ENCODE data around the gene OR56A5. TPM values are rescaled to one million over a fixed set of nuclear protein-coding genes. Genes with fewer than 3 reads are reported as not detected.

OR56A5 gene
- polyA plus RNA-seq = not detected

DNA sequence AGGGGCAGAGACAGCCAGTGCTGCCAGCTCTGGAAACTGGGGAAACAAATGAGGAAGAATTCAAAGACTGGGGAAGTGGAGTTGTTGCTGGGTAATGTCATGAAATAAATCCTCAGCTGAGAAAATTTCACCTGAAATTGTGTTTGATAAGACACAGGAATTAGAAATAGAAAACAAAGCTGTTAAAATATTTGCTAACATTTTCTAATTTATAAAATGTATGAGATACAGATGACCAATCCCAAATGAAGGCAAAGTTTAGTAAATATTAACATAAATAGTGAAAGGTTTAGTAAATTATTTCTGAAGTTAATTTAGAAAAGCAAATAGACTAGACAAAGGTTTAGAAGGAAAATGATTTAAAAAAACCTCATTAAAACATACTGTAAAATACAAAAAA is at the start of gene OR56A5:
TSS of gene OR56A5 (minus strand) at position 101 of the 400 bp plus-strand sequence. CDS start at position 101, 0 bp downstream.
- Histone ChIP-seq H3K9me3 (ENCODE audit: control insufficient read depth in 2 of 2, insufficient read depth in 1 of 2, low read depth in 1 of 2, low read length in 1 of 2) (no peaks in the 10 kb centered on the region), H3K4me1 (ENCODE audit: control insufficient read depth in 2 of 2, insufficient read depth in 2 of 2, low read length in 1 of 2) (no peaks in the 10 kb centered on the region), H3K4me3 (ENCODE audit: low read depth in 1 of 2, low read length in 2 of 2) (no peak within 1 kb of the TSS), H3K27ac (ENCODE audit: low read depth in 2 of 2, low read length in 1 of 2) (no peak within 1 kb of the TSS), H3K36me3 (ENCODE audit: control insufficient read depth in 2 of 2, insufficient read depth in 2 of 2, low read length in 1 of 2) (no peaks in the 10 kb centered on the region), H3K27me3 (ENCODE audit: control insufficient read depth in 1 of 2, insufficient read depth in 2 of 2, low read length in 2 of 2) (no peaks in the 10 kb centered on the region)

GRCh38 chr11:6013042-6013441 is 44.7 kb upstream of the OR56A5 start:
- Histone ChIP-seq H3K4me3 (ENCODE audit: low read depth in 1 of 2, low read length in 2 of 2) (no peak overlapping the region), H3K27ac (ENCODE audit: low read depth in 2 of 2, low read length in 1 of 2) (no peak overlapping the region), H3K9me3 (ENCODE audit: control insufficient read depth in 2 of 2, insufficient read depth in 1 of 2, low read depth in 1 of 2, low read length in 1 of 2) (peaks cover 0 to 2% of the 10 kb centered on the region in 2 donors), H3K27me3 (ENCODE audit: control insufficient read depth in 1 of 2, insufficient read depth in 2 of 2, low read length in 2 of 2) (no peaks in the 10 kb centered on the region), H3K4me1 (ENCODE audit: control insufficient read depth in 2 of 2, insufficient read depth in 2 of 2, low read length in 1 of 2) (no peaks in the 10 kb centered on the region), H3K36me3 (ENCODE audit: control insufficient read depth in 2 of 2, insufficient read depth in 2 of 2, low read length in 1 of 2) (no peaks in the 10 kb centered on the region)
- WGBS, 2 donors = 73 to 97% methylated on average over 3 of the region's 3 CpGs

DNA sequence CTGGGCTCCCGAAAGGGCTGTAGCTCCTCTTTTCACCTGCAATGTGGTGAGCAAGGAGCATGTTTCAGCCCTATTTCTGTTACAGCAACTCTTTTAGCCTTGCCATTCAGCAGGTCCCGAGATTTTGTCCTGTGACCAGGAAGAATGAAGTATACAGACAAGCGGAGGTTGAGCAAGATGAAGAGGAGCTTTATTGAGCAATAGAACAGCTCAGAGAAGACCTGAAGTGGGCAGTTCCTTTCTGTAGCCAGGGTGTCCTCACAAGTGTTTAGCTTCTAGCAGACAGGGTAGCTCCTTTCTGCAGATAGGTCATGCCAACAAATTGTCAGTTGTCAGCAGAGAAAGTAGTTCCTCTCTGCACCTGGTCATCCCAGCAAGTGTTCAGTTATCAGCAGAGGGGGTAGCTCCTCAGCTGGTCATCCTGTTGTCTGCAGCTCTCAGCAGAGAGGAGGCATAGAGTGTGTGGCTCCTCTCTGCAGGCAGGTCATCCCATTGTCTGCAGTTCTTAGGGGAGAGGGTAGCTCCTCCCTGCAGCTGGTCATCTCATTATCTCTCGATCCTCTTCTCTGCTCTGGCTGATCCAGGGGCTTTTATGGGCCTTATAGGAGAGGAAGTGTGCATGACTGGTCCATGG is 43.9 kb upstream of the OR56A5 start:
- H3K9me3 ChIP-seq (ENCODE audit: control insufficient read depth in 2 of 2, insufficient read depth in 1 of 2, low read depth in 1 of 2, low read length in 1 of 2) = peaks cover 0 to 2% of the 10 kb centered on the region in 2 donors
- no peaks in the 10 kb centered on the region for H3K36me3 ChIP-seq (ENCODE audit: control insufficient read depth in 2 of 2, insufficient read depth in 2 of 2, low read length in 1 of 2)
- no peak overlapping the region for H3K27ac ChIP-seq (ENCODE audit: low read depth in 2 of 2, low read length in 1 of 2)
- no peaks in the 10 kb centered on the region for H3K27me3 ChIP-seq (ENCODE audit: control insufficient read depth in 1 of 2, insufficient read depth in 2 of 2, low read length in 2 of 2)
- 71 to 79% methylated on average over 4 of the region's 4 CpGs for WGBS, 2 donors
- no peaks in the 10 kb centered on the region for H3K4me1 ChIP-seq (ENCODE audit: control insufficient read depth in 2 of 2, insufficient read depth in 2 of 2, low read length in 1 of 2)
- H3K4me3 ChIP-seq (ENCODE audit: low read depth in 1 of 2, low read length in 2 of 2) = no peak overlapping the region

DNA sequence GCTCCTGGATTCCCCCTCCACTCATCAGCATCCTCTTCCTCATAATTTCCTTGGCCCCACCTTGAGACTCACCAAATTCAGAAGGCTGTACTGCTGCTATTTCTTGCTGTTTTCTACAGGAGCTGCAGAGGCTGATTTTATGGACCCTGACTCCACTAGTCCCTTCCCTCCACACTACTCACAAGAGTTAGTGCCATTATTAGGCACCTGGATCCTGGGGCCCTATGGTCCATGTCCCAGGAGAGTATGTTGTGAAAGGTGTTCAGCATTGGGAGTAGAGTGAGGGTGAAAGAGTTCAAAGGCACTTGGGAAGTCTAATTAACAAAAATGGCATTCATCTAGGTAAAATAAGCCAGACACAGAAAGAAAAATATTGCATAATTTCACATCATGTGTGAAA is 38.6 kb upstream of the OR56A5 start, which contains the start of gene OR56A4:
TSS of gene OR56A4 (minus strand) at position 101 of the 400 bp plus-strand sequence. CDS start 3,954 bp downstream, outside the sequence.
- no peaks in the 10 kb centered on the region for H3K27me3 ChIP-seq (ENCODE audit: control insufficient read depth in 1 of 2, insufficient read depth in 2 of 2, low read length in 2 of 2)
- H3K27ac ChIP-seq (ENCODE audit: low read depth in 2 of 2, low read length in 1 of 2) = no peak within 1 kb of the TSS
- peaks cover 0 to 3% of the 10 kb centered on the region in 2 donors for H3K9me3 ChIP-seq (ENCODE audit: control insufficient read depth in 2 of 2, insufficient read depth in 1 of 2, low read depth in 1 of 2, low read length in 1 of 2)
- H3K4me3 ChIP-seq (ENCODE audit: low read depth in 1 of 2, low read length in 2 of 2) = no peak within 1 kb of the TSS
- H3K36me3 ChIP-seq (ENCODE audit: control insufficient read depth in 2 of 2, insufficient read depth in 2 of 2, low read length in 1 of 2) = no peaks in the 10 kb centered on the region
- H3K4me1 ChIP-seq (ENCODE audit: control insufficient read depth in 2 of 2, insufficient read depth in 2 of 2, low read length in 1 of 2) = no peaks in the 10 kb centered on the region

- Histone ChIP-seq H3K27ac (ENCODE audit: low read depth in 2 of 2, low read length in 1 of 2) (no peak overlapping the region), H3K36me3 (ENCODE audit: control insufficient read depth in 2 of 2, insufficient read depth in 2 of 2, low read length in 1 of 2) (no peaks in the 10 kb centered on the region), H3K4me1 (ENCODE audit: control insufficient read depth in 2 of 2, insufficient read depth in 2 of 2, low read length in 1 of 2) (no peaks in the 10 kb centered on the region), H3K4me3 (ENCODE audit: low read depth in 1 of 2, low read length in 2 of 2) (no peak overlapping the region), H3K27me3 (ENCODE audit: control insufficient read depth in 1 of 2, insufficient read depth in 2 of 2, low read length in 2 of 2) (no peaks in the 10 kb centered on the region), H3K9me3 (ENCODE audit: control insufficient read depth in 2 of 2, insufficient read depth in 1 of 2, low read depth in 1 of 2, low read length in 1 of 2) (peaks cover 0 to 3% of the 10 kb centered on the region in 2 donors)
These were observed 38.1 kb upstream of the OR56A5 start for GRCh38 chr11:6006395-6006794.

DNA sequence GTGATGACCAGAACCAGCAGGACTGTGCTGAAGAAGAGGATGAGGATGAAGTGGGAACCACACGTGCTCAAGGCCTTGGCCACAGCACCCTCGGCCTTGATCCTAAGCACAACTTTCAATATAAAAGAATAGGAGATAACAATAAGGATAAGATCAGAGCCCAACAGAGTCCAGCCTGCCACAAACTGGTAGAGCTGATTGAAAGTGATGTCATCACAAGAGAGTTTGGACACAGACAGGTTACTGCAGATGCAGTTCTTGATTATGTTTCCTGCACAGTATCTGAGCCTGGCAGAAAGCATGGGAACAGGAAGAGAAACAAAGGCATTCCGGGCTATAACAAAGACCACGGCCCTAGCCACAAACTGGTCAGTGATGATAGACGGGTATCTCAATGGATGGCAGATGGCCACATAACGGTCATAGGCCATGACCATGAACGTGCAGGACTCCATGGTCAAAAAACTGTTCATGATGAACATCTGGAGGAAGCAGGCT is 34.0 kb upstream of the OR56A5 start:
- no peak overlapping the region for H3K27ac ChIP-seq (ENCODE audit: low read depth in 2 of 2, low read length in 1 of 2)
- H3K27me3 ChIP-seq (ENCODE audit: control insufficient read depth in 1 of 2, insufficient read depth in 2 of 2, low read length in 2 of 2) = no peaks in the 10 kb centered on the region
- 69 to 71% methylated on average over 7 of the region's 7 CpGs for WGBS, 2 donors
- H3K4me1 ChIP-seq (ENCODE audit: control insufficient read depth in 2 of 2, insufficient read depth in 2 of 2, low read length in 1 of 2) = no peaks in the 10 kb centered on the region
- no peaks in the 10 kb centered on the region for H3K36me3 ChIP-seq (ENCODE audit: control insufficient read depth in 2 of 2, insufficient read depth in 2 of 2, low read length in 1 of 2)
- H3K4me3 ChIP-seq (ENCODE audit: low read depth in 1 of 2, low read length in 2 of 2) = no peak overlapping the region
- H3K9me3 ChIP-seq (ENCODE audit: control insufficient read depth in 2 of 2, insufficient read depth in 1 of 2, low read depth in 1 of 2, low read length in 1 of 2) = peaks cover 0 to 3% of the 10 kb centered on the region in 2 donors

DNA sequence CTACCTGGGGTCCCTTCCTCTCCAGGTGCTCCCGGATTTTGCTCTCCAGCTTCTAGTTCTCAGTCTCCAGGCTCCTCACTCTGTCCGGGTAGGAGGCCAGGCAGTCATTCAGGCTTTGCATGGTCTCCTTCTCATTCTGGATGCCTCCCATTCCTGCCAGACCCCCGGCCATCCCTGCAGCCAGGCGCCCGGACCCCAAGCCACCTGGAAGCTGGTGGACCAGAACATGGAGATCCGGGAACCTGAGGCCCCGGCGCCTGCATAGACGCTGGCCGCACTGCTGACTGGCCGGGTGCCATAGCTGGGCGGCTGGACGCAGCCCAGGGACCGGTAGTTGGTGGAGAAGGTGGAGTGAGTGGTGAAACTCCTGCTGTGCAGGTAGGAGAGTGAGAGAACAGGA is 26.5 kb upstream of the OR56A5 start:
- Histone ChIP-seq H3K36me3 (ENCODE audit: control insufficient read depth in 2 of 2, insufficient read depth in 2 of 2, low read length in 1 of 2) (no peaks in the 10 kb centered on the region), H3K27me3 (ENCODE audit: control insufficient read depth in 1 of 2, insufficient read depth in 2 of 2, low read length in 2 of 2) (no peaks in the 10 kb centered on the region), H3K4me1 (ENCODE audit: control insufficient read depth in 2 of 2, insufficient read depth in 2 of 2, low read length in 1 of 2) (no peaks in the 10 kb centered on the region), H3K9me3 (ENCODE audit: control insufficient read depth in 2 of 2, insufficient read depth in 1 of 2, low read depth in 1 of 2, low read length in 1 of 2) (peaks cover 0 to 4% of the 10 kb centered on the region in 2 donors), H3K27ac (ENCODE audit: low read depth in 2 of 2, low read length in 1 of 2) (no peak overlapping the region), H3K4me3 (ENCODE audit: low read depth in 1 of 2, low read length in 2 of 2) (no peak overlapping the region)
- WGBS, 2 donors = 84 to 89% methylated on average over 14 of the region's 14 CpGs

- Histone ChIP-seq H3K27me3 (ENCODE audit: control insufficient read depth in 1 of 2, insufficient read depth in 2 of 2, low read length in 2 of 2) (no peaks in the 10 kb centered on the region), H3K36me3 (ENCODE audit: control insufficient read depth in 2 of 2, insufficient read depth in 2 of 2, low read length in 1 of 2) (no peaks in the 10 kb centered on the region), H3K4me1 (ENCODE audit: control insufficient read depth in 2 of 2, insufficient read depth in 2 of 2, low read length in 1 of 2) (no peaks in the 10 kb centered on the region), H3K4me3 (ENCODE audit: low read depth in 1 of 2, low read length in 2 of 2) (no peak overlapping the region), H3K9me3 (ENCODE audit: control insufficient read depth in 2 of 2, insufficient read depth in 1 of 2, low read depth in 1 of 2, low read length in 1 of 2) (peaks cover 0 to 4% of the 10 kb centered on the region in 2 donors), H3K27ac (ENCODE audit: low read depth in 2 of 2, low read length in 1 of 2) (no peak overlapping the region)
- 46 to 49% methylated on average over 3 of the region's 3 CpGs for whole genome bisulfite sequencing, 2 donors
These were observed 24.4 kb upstream of the OR56A5 start for GRCh38 chr11:5992604-5993251.

DNA sequence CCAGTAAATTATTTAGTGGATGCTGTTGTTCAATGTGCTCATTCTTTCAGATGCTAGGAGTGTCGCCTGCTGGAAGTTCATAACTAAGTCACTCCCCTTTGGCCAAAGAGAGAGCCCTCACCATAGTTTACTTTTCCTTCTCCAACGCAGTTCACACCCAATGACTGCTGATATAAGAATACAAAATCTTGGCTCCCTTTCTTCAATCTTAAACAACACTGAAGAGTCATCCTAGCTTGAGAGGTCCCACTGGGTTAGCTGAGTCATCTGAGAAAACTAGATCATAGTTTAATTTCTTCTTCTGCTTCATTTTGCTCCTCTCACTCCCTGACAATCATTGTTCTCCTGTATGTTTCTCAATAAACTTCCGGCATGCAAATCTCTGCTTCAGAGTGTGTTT is 23.9 kb upstream of the OR56A5 start:
- Histone ChIP-seq H3K4me3 (ENCODE audit: low read depth in 1 of 2, low read length in 2 of 2) (no peak overlapping the region), H3K27me3 (ENCODE audit: control insufficient read depth in 1 of 2, insufficient read depth in 2 of 2, low read length in 2 of 2) (no peaks in the 10 kb centered on the region), H3K36me3 (ENCODE audit: control insufficient read depth in 2 of 2, insufficient read depth in 2 of 2, low read length in 1 of 2) (no peaks in the 10 kb centered on the region), H3K9me3 (ENCODE audit: control insufficient read depth in 2 of 2, insufficient read depth in 1 of 2, low read depth in 1 of 2, low read length in 1 of 2) (peaks cover 0 to 4% of the 10 kb centered on the region in 2 donors), H3K27ac (ENCODE audit: low read depth in 2 of 2, low read length in 1 of 2) (no peak overlapping the region), H3K4me1 (ENCODE audit: control insufficient read depth in 2 of 2, insufficient read depth in 2 of 2, low read length in 1 of 2) (no peaks in the 10 kb centered on the region)
- 62 to 65% methylated on average over 3 of the region's 3 CpGs for WGBS, 2 donors

GRCh38 chr11:5989203-5989602 is 20.9 kb upstream of the OR56A5 start:
- WGBS, 2 donors = 63 to 68% methylated on average over 4 of the region's 4 CpGs
- Histone ChIP-seq H3K4me3 (ENCODE audit: low read depth in 1 of 2, low read length in 2 of 2) (no peak overlapping the region), H3K9me3 (ENCODE audit: control insufficient read depth in 2 of 2, insufficient read depth in 1 of 2, low read depth in 1 of 2, low read length in 1 of 2) (no peaks in the 10 kb centered on the region), H3K27ac (ENCODE audit: low read depth in 2 of 2, low read length in 1 of 2) (no peak overlapping the region), H3K4me1 (ENCODE audit: control insufficient read depth in 2 of 2, insufficient read depth in 2 of 2, low read length in 1 of 2) (no peaks in the 10 kb centered on the region), H3K36me3 (ENCODE audit: control insufficient read depth in 2 of 2, insufficient read depth in 2 of 2, low read length in 1 of 2) (no peaks in the 10 kb centered on the region), H3K27me3 (ENCODE audit: control insufficient read depth in 1 of 2, insufficient read depth in 2 of 2, low read length in 2 of 2) (no peaks in the 10 kb centered on the region)
